SK-N-SH (cell line): ENCODE data around the gene LIMA1. TPM values are rescaled to one million over a fixed set of nuclear protein-coding genes. Genes with fewer than 3 reads are reported as not detected.

Experiments used
- CTCF ChIA-PET: fragments of 300-600, 350-600 bp; formaldehyde crosslinking; extraction: SDS; loops from one replicate; lab custom pipeline; 2021; lab: Yijun Ruan, JAX
- POLR2A ChIA-PET: fragments of 350-600 bp; sonication (Branson Sonifier 250); formaldehyde crosslinking; extraction: SDS; loops from one replicate; lab custom pipeline; 2020; ENCODE audit warnings: antibody characterized with exemption, inconsistent platforms; lab: Yijun Ruan, JAX
- DNase-seq: peaks from one replicate; pipeline ENCODE4 v3.0.0; 2012
- H2AFZ ChIP-seq: fragments of 200-600 bp; sonication (generic); 2 replicates; pipeline ENCODE4 v1.8.1; 2016; ENCODE audit warnings: antibody characterized with exemption, mild to moderate bottlenecking, low read depth
- H3F3A ChIP-seq: fragments of 200-600 bp; sonication (generic); replicated peaks from 2 replicates; pipeline ENCODE3; 2016; ENCODE audit warnings: antibody characterized with exemption, mild to moderate bottlenecking; ENCODE audit not compliant: insufficient read depth
- H3K27ac ChIP-seq, 2 experiments: fragments of 200-500 bp in 1 of 2; fragments of 200-600 bp in 1 of 2; sonication (Bioruptor generic) in 1 of 2; sonication (generic), shearing (Covaris generic) in 1 of 2; 2 replicates each; pipeline versions ENCODE4 v1.5.1 to v1.6.1; 2014 to 2016; ENCODE audit warnings: low read depth in 2 of 2, inconsistent platforms in 1 of 2, low read length in 1 of 2, mild to moderate bottlenecking in 1 of 2, mixed read lengths in 1 of 2
- H3K27me3 ChIP-seq: fragments of 200-600 bp; sonication (generic), shearing (Covaris generic); 2 replicates; pipeline ENCODE4 v1.6.1; 2016; ENCODE audit warnings: mixed run types; ENCODE audit not compliant: insufficient read depth
- H3K36me3 ChIP-seq, 2 experiments: fragments of 200-500 bp in 1 of 2; fragments of 200-600 bp in 1 of 2; sonication (Bioruptor generic) in 1 of 2; sonication (generic) in 1 of 2; replicated peaks in 1 of 2; 2 replicates each; pipeline versions ENCODE3 to v1.5.1; 2014 to 2016; ENCODE audit warnings: low read length in 1 of 2, mild to moderate bottlenecking in 1 of 2; ENCODE audit not compliant: insufficient read depth in 2 of 2, control insufficient read depth in 1 of 2
- H3K4me1 ChIP-seq, 2 experiments: fragments of 200-500 bp in 1 of 2; fragments of 200-600 bp in 1 of 2; sonication (Bioruptor generic) in 1 of 2; sonication (generic), shearing (Covaris generic) in 1 of 2; 2 replicates each; pipeline versions ENCODE4 v1.5.1 to v1.6.1; 2014 to 2016; ENCODE audit warnings: low read depth in 1 of 2, low read length in 1 of 2, mixed run types in 1 of 2; ENCODE audit not compliant: insufficient read depth in 2 of 2, control insufficient read depth in 1 of 2
- H3K4me2 ChIP-seq: fragments of 200-600 bp; sonication (generic), shearing (Covaris generic); 2 replicates; pipeline ENCODE4 v1.6.1; 2017; ENCODE audit warnings: mixed run types
- H3K4me3 ChIP-seq, 2 experiments: fragments of 200-500 bp in 1 of 2; fragments of 200-600 bp in 1 of 2; sonication (Bioruptor generic) in 1 of 2; sonication (generic), shearing (Covaris generic) in 1 of 2; 2 replicates each; pipeline versions ENCODE4 v1.5.1 to v1.8.1; 2014 to 2016; ENCODE audit warnings: low read depth in 2 of 2, inconsistent platforms in 1 of 2, low read length in 1 of 2, mild to moderate bottlenecking in 1 of 2, mixed read lengths in 1 of 2, moderate library complexity in 1 of 2
- H3K79me2 ChIP-seq: fragments of 200-600 bp; sonication (generic); 2 replicates; pipeline ENCODE4 v1.8.1; 2017; ENCODE audit warnings: mild to moderate bottlenecking; ENCODE audit not compliant: insufficient read depth
- H3K9ac ChIP-seq: fragments of 200-600 bp; sonication (generic); 2 replicates; pipeline ENCODE4 v1.6.1; 2017; ENCODE audit warnings: mixed run types
- H3K9me2 ChIP-seq: fragments of 200-600 bp; sonication (generic); 2 replicates; pipeline ENCODE4 v1.6.1; 2017; ENCODE audit warnings: mixed run types
- H3K9me3 ChIP-seq: fragments of 200-600 bp; sonication (generic); 2 replicates; pipeline ENCODE4 v1.6.1; 2017; ENCODE audit warnings: mixed run types, mild to moderate bottlenecking, moderate library complexity
- H4K20me1 ChIP-seq: fragments of 200-600 bp; sonication (generic); 2 replicates; pipeline ENCODE4 v1.6.1; 2017; ENCODE audit warnings: mild to moderate bottlenecking, mixed run types; ENCODE audit not compliant: insufficient read depth
- CTCF ChIP-seq: fragments of 200-600 bp; sonication (generic); IDR thresholded peaks from 2 replicates; pipeline ENCODE4 v1.6.1; 2017; ENCODE audit warnings: antibody characterized with exemption, mild to moderate bottlenecking, moderate library complexity
- ELF1 ChIP-seq: IDR thresholded peaks from 2 replicates; pipeline ENCODE4 v1.4.0; 2012
- EZH2phosphoT487 ChIP-seq: fragments of 200-600 bp; sonication (generic); IDR thresholded peaks from 2 replicates; pipeline ENCODE4 v1.6.1; 2017; ENCODE audit warnings: low read depth, mixed run types, mild to moderate bottlenecking, antibody characterized with exemption, moderate library complexity, borderline replicate concordance
- GABPA ChIP-seq: IDR thresholded peaks from 2 replicates; pipeline ENCODE4 v1.4.0; 2012; ENCODE audit warnings: low read depth, mild to moderate bottlenecking
- MEF2A ChIP-seq: IDR thresholded peaks from 2 replicates; pipeline ENCODE4 v1.4.0; 2012; ENCODE audit warnings: low read depth, borderline replicate concordance
- MXI1 ChIP-seq: IDR thresholded peaks from 2 replicates; pipeline ENCODE4 v1.6.1; 2012; ENCODE audit warnings: mild to moderate bottlenecking, low read depth, low read length, improper control_type of control experiment
- NFIC ChIP-seq: IDR thresholded peaks from 2 replicates; pipeline ENCODE4 v1.4.0; 2012; ENCODE audit warnings: borderline replicate concordance
- RAD21 ChIP-seq: IDR thresholded peaks from 2 replicates; pipeline ENCODE4 v1.6.1; 2012; ENCODE audit warnings: mild to moderate bottlenecking, low read length
- RCOR1 ChIP-seq: fragments of 150-350 bp; IDR thresholded peaks from 2 replicates; pipeline ENCODE4 v1.6.1; 2017; ENCODE audit warnings: antibody characterized with exemption, low read length
- RFX5 ChIP-seq: IDR thresholded peaks from 2 replicates; pipeline ENCODE4 v1.6.1; 2012; ENCODE audit warnings: mild to moderate bottlenecking, improper control_type of control experiment, low read length
- SIN3A ChIP-seq: IDR thresholded peaks from 2 replicates; pipeline ENCODE4 v1.6.1; 2012; ENCODE audit warnings: low read depth, mild to moderate bottlenecking, low read length, moderate library complexity, borderline replicate concordance
- SMC3 ChIP-seq: IDR thresholded peaks from 2 replicates; pipeline ENCODE4 v1.6.1; 2012; ENCODE audit warnings: low read depth, low read length, improper control_type of control experiment
- TAF1 ChIP-seq: IDR thresholded peaks from 2 replicates; pipeline ENCODE4 v1.6.1; 2012; ENCODE audit warnings: low read depth, mild to moderate bottlenecking, low read length, moderate library complexity, borderline replicate concordance
- TEAD4 ChIP-seq: IDR thresholded peaks from 2 replicates; pipeline ENCODE4 v1.4.0; 2012; ENCODE audit warnings: mild to moderate bottlenecking, borderline replicate concordance; ENCODE audit not compliant: insufficient read depth
- YY1 ChIP-seq: IDR thresholded peaks from 2 replicates; pipeline ENCODE4 v1.4.0; 2012; ENCODE audit warnings: low read depth, mild to moderate bottlenecking
- WGBS: methylation state at CpG from one replicate; pipeline ENCODE4 v1.1.6; 2017; ENCODE audit warnings: low lambda C conversion rate; 5-methylcytosine and 5-hydroxymethylcytosine counted together
- polyA plus RNA-seq, 3 experiments: library from polyadenylated mRNA; depleted of rRNA; stranded (reverse); fragments of >200 nt; gene quantifications; 2 replicates each; pipeline ENCODE4 v1.2.3, GENCODE V29; 2012
- TF ChIP-seq, protein P1 (sequence below): fragments of 150-350 bp; IDR thresholded peaks from 2 replicates; pipeline ENCODE4 v1.6.1; 2017; ENCODE audit warnings: antibody characterized with exemption, low read length, low read depth, borderline replicate concordance
- TF ChIP-seq, protein P2 (sequence below): fragments of 150-350 bp; IDR thresholded peaks from 2 replicates; pipeline ENCODE4 v1.6.1; 2016; ENCODE audit warnings: mild to moderate bottlenecking, low read depth, low read length

LIMA1 gene
- polyA plus RNA-seq, 1 of the 3 experiments (the other 2 are of a cell fraction): 96.6 TPM

- H3K27ac ChIP-seq: peak overlapping the region in 1 of 2 experiments; percentile 21; a peak in 1 of 4 replicates
Measured at GRCh38 chr12:50184261-50184660, 99.1 kb downstream of the LIMA1 start.

GRCh38 chr12:50182461-50182860 lies 100.9 kb downstream of the LIMA1 start:
- no peak overlapping the region for H3K4me3 ChIP-seq
- peaks cover 5 to 27% of the 10 kb centered on the region in 2 experiments for H3K4me1 ChIP-seq
- H3K27me3 ChIP-seq: no peaks in the 10 kb centered on the region
- H3K9ac ChIP-seq: no peak overlapping the region
- ChIA-PET CTCF (interaction anchor here (0.6 to 3.6 kb wide), 11 partner anchors 9 to 517 kb away, joined by 3 to 40 read pairs (median 3); partner anchors contain the start of genes CERS5 and COX14), POLR2A (no interaction called here)
- H3K9me2 ChIP-seq: no peaks in the 10 kb centered on the region
- no peak for DNase-seq
- peaks cover 52% of the 10 kb centered on the region for H3F3A ChIP-seq
- H3K36me3 ChIP-seq: peaks cover 24 to 59% of the 10 kb centered on the region in 2 experiments
- H3K27ac ChIP-seq: peak overlapping the region in 1 of 2 experiments; percentile 19; a peak in 2 of 4 replicates
- H4K20me1 ChIP-seq: no peaks in the 10 kb centered on the region
- no peak overlapping the region for H2AFZ ChIP-seq
- TF ChIP-seq, protein P1, sequence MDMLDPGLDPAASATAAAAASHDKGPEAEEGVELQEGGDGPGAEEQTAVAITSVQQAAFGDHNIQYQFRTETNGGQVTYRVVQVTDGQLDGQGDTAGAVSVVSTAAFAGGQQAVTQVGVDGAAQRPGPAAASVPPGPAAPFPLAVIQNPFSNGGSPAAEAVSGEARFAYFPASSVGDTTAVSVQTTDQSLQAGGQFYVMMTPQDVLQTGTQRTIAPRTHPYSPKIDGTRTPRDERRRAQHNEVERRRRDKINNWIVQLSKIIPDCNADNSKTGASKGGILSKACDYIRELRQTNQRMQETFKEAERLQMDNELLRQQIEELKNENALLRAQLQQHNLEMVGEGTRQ: no peak
- TF ChIP-seq CTCF (peak; percentile 42), YY1 (no peak), TAF1 (no peak), SMC3 (peak; percentile 23; the same call in 1 of the 2 replicates), MEF2A (no peak), ELF1 (no peak), TEAD4 (no peak), RAD21 (peak; percentile 58), SIN3A (no peak), RFX5 (no peak), RCOR1 (no peak)
- TF ChIP-seq, protein P2, sequence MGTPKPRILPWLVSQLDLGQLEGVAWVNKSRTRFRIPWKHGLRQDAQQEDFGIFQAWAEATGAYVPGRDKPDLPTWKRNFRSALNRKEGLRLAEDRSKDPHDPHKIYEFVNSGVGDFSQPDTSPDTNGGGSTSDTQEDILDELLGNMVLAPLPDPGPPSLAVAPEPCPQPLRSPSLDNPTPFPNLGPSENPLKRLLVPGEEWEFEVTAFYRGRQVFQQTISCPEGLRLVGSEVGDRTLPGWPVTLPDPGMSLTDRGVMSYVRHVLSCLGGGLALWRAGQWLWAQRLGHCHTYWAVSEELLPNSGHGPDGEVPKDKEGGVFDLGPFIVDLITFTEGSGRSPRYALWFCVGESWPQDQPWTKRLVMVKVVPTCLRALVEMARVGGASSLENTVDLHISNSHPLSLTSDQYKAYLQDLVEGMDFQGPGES: no peak
- H3K9me3 ChIP-seq: no peaks in the 10 kb centered on the region
- peaks cover 55% of the 10 kb centered on the region for H3K79me2 ChIP-seq
- no peak overlapping the region for H3K4me2 ChIP-seq

More at GRCh38 chr12:50184261-50184660, 99.1 kb downstream of the LIMA1 start:
- CTCF ChIA-PET: interaction anchor here (1.6 to 5.1 kb wide), 5 partner anchors 8 to 131 kb away, joined by 4 to 40 read pairs (median 8); partner anchors contain the start of gene COX14
- TF ChIP-seq YY1 (no peak), MXI1 (no peak), SMC3 (no peak), ELF1 (no peak), EZH2phosphoT487 (no peak), GABPA (no peak), NFIC (no peak)
- TF ChIP-seq, protein P1: no peak
- DNase-seq: no peak
- Histone ChIP-seq H2AFZ (no peak overlapping the region), H3K4me3 (no peak overlapping the region), H3K4me1 (peaks cover 8 to 45% of the 10 kb centered on the region in 2 experiments), H3K4me2 (no peak overlapping the region), H3K36me3 (peaks cover 26 to 44% of the 10 kb centered on the region in 2 experiments), H3K9ac (no peak overlapping the region), H3F3A (peaks cover 58% of the 10 kb centered on the region), H4K20me1 (no peaks in the 10 kb centered on the region), H3K27me3 (no peaks in the 10 kb centered on the region), H3K9me2 (no peaks in the 10 kb centered on the region), H3K79me2 (peaks cover 58% of the 10 kb centered on the region), H3K9me3 (no peaks in the 10 kb centered on the region)
- WGBS: 100% methylated on average over 5 of the region's 5 CpGs
- POLR2A ChIA-PET: no interaction called here
